Mesenteric fat pad (tissue), 1 donor: Measurements from ENCODE around the gene LYPLAL1. TPM values are rescaled to one million over a fixed set of nuclear protein-coding genes. Genes with fewer than 3 reads are reported as not detected.
"Not testable (repeated sequence)": the region's sequence is repeated elsewhere in the genome, so short reads cannot be mapped to it uniquely, and the experiment has no call there.

Source experiments
- DNase-seq: peaks from one replicate; pipeline ENCODE4 v3.0.0-alpha.2; 2020; ENCODE audit warnings: low spot score
- total RNA-seq: library from RNA; stranded (reverse); fragmentation: NEBNext Ultra II Directional; extraction: Animal tissue kit (Norgen Biotek cat#: 25700); gene quantifications from one replicate; pipeline ENCODE4 v1.2.1, GENCODE V29; 2021
- donor health status: DM: yes; HTN: yes; CAD: no.

Gene LYPLAL1
- total RNA-seq, 1 donor from 2014 or later = 28.1 TPM

GRCh38 chr1:219161371-219161770, 12.3 kb upstream of the LYPLAL1 start:
- no peak for DNase-seq

GRCh38 chr1:219163401-219163954, 10.2 kb upstream of the LYPLAL1 start:
- DNase-seq = no peak

GRCh38 chr1:219171192-219171935, 2.3 kb upstream of the LYPLAL1 start:
- DNase-seq = no peak

- no peak for DNase-seq
Measured at GRCh38 chr1:219172821-219173220, 857 bp upstream of the LYPLAL1 start.

GRCh38 chr1:219173434-219173757, 282 bp upstream of the LYPLAL1 start:
- DNase-seq = no peak

- DNase-seq = no peak
Measured at GRCh38 chr1:219174460-219175211, 958 bp downstream of the LYPLAL1 start.

GRCh38 chr1:219175212-219175564, 1.5 kb downstream of the LYPLAL1 start:
- DNase-seq = no peak

GRCh38 chr1:219176168-219176567, 2.5 kb downstream of the LYPLAL1 start:
- DNase-seq = no peak

GRCh38 chr1:219177363-219177762, 3.7 kb downstream of the LYPLAL1 start:
- no peak for DNase-seq

GRCh38 chr1:219177940-219178339, 4.3 kb downstream of the LYPLAL1 start:
- no peak for DNase-seq

GRCh38 chr1:219179293-219179692, 5.6 kb downstream of the LYPLAL1 start:
- no peak for DNase-seq

- DNase-seq = no peak
Measured at GRCh38 chr1:219184337-219184736, 10.7 kb downstream of the LYPLAL1 start.

- no peak for DNase-seq
Measured at GRCh38 chr1:219185486-219186117, 11.9 kb downstream of the LYPLAL1 start.

GRCh38 chr1:219188331-219188803, 14.7 kb downstream of the LYPLAL1 start:
- DNase-seq = no peak

GRCh38 chr1:219189021-219189824, 15.5 kb downstream of the LYPLAL1 start:
- DNase-seq = no peak

- DNase-seq = no peak
Measured at GRCh38 chr1:219189952-219190351, 16.3 kb downstream of the LYPLAL1 start.

GRCh38 chr1:219190605-219191004, 16.9 kb downstream of the LYPLAL1 start:
- no peak for DNase-seq

GRCh38 chr1:219195833-219196232, 22.2 kb downstream of the LYPLAL1 start:
- DNase-seq = not testable (repeated sequence)

- no peak for DNase-seq
Measured at GRCh38 chr1:219201656-219202055, 28.0 kb downstream of the LYPLAL1 start.

GRCh38 chr1:219202567-219202966, 28.9 kb downstream of the LYPLAL1 start:
- no peak for DNase-seq

- DNase-seq = no peak
Measured at GRCh38 chr1:219206350-219206749, 32.7 kb downstream of the LYPLAL1 start.
